SK-N-SH treated with all-trans-retinoic acid at 6 μM for 48 hours (cell line): ENCODE data around the gene TBL1XR1.

Source experiments
- ARNTL ChIP-seq: fragments of 450-650 bp; formaldehyde crosslinking; IDR thresholded peaks from 2 replicates; pipeline ENCODE4 v1.5.0; 2020; ENCODE audit warnings: low read depth, mild to moderate bottlenecking, moderate library complexity, borderline replicate concordance
- CREB5 ChIP-seq: fragments of 250-450 bp; sonication (Bioruptor Pico); IDR thresholded peaks from 2 replicates; pipeline ENCODE4 v1.5.1; 2020; ENCODE audit warnings: low read depth, mild to moderate bottlenecking, moderate library complexity
- OSR1 ChIP-seq: fragments of 250-450 bp; sonication (Bioruptor Pico); IDR thresholded peaks from 2 replicates; pipeline ENCODE4 v1.8.0; 2022; ENCODE audit warnings: moderate library complexity, mild to moderate bottlenecking, inconsistent platforms
- PATZ1 ChIP-seq: fragments of 250-450 bp; sonication (Bioruptor Pico); IDR thresholded peaks from 2 replicates; pipeline ENCODE4 v1.8.0; 2020; ENCODE audit warnings: mild to moderate bottlenecking, moderate library complexity, borderline replicate concordance

GRCh38 chr3:177220136-177220974 lies 23.1 kb upstream of the TBL1XR1 start:
- TF ChIP-seq OSR1 (CRISPR knock-in tag) = no peak
- TF ChIP-seq ARNTL (CRISPR knock-in tag) = no peak
- TF ChIP-seq PATZ1 (CRISPR knock-in tag) = no peak
- no peak for TF ChIP-seq CREB5 (CRISPR knock-in tag)
